ENCODE measurements around the gene EZH1. TPM values are rescaled to one million over a fixed set of nuclear protein-coding genes. Genes with fewer than 3 reads are reported as not detected.
"Not testable (repeated sequence)": the region's sequence is repeated elsewhere in the genome, so short reads cannot be mapped to it uniquely, and the experiment has no call there.

EZH1 gene
- total RNA-seq, 2 experiments from 2014 or later, result 23.1 to 25.5 TPM

GRCh38 chr17:42773290-42774035 lies 28.6 kb upstream of the EZH1 start, which contains the start of gene VPS25:
Gene VPS25 (plus strand): TSS chr17:42773449. CDS start chr17:42773476, 27 bp downstream.
- CTCF ChIA-PET, result interaction anchor here (0.6 to 3.8 kb wide), 10 partner anchors 10 to 304 kb away, joined by 3 to 37 read pairs (median 5); partner anchors contain the start of genes BECN1, CNTD1, COA3 and PSMC3IP
- ATAC-seq, result peak; percentile 96
- intact Hi-C loops (cut with micrococcal nuclease), result no loop called here
- peak; percentile 79 for DNase-seq
- Mint-ChIP-seq H3K27me3 (no peaks in the 10 kb centered on the region), H3K27ac (peak within 1 kb of the TSS; percentile 95), H3K9me3 (no peaks in the 10 kb centered on the region), H3K36me3 (ENCODE audit: low read depth) (peaks cover 30% of the 10 kb centered on the region), H3K4me3 (peak within 1 kb of the TSS; percentile 98), H3K4me1 (ENCODE audit: low read depth) (peaks cover 21% of the 10 kb centered on the region)
- TF ChIP-seq CTCF (IDR thresholded peaks at IDR 0.05), result no peak
- POLR2A ChIA-PET, result interaction anchor here (0.7 to 3.0 kb wide), 15 partner anchors 10 to 233 kb away, joined by 3 to 22 read pairs (median 3); partner anchors contain the start of genes BECN1, IFI35, PSMC3IP and RETREG3

GRCh38 chr17:42772945-42773289 lies 28.1 kb upstream of the EZH1 start:
- POLR2A ChIA-PET, result interaction anchor here (1.0 to 3.0 kb wide), 9 partner anchors 10 to 233 kb away, joined by 3 to 22 read pairs (median 3); partner anchors contain the start of genes BECN1, IFI35 and PSMC3IP
- H3K4me3 Mint-ChIP-seq, result peak overlapping the region; percentile 98
- peak; percentile 6 for ATAC-seq
- no peak for DNase-seq
- CTCF ChIA-PET, result interaction anchor here (0.8 to 3.8 kb wide), 8 partner anchors 9 to 225 kb away, joined by 3 to 37 read pairs (median 7); partner anchors contain the start of genes BECN1, CNTD1, COA3 and PSMC3IP
- H3K36me3 Mint-ChIP-seq (ENCODE audit: low read depth), result peaks cover 28% of the 10 kb centered on the region
- H3K27ac Mint-ChIP-seq, result peak overlapping the region; percentile 95
- intact Hi-C loops (cut with micrococcal nuclease), result no loop called here
- H3K9me3 Mint-ChIP-seq, result no peaks in the 10 kb centered on the region
- no peak for TF ChIP-seq CTCF (IDR thresholded peaks at IDR 0.05)
- H3K27me3 Mint-ChIP-seq, result peaks cover 1% of the 10 kb centered on the region
- peaks cover 21% of the 10 kb centered on the region for H3K4me1 Mint-ChIP-seq (ENCODE audit: low read depth)

GRCh38 chr17:42769964-42770363 lies 25.1 kb upstream of the EZH1 start:
- DNase-seq; H3K27me3 Mint-ChIP-seq; intact Hi-C loops (cut with micrococcal nuclease); POLR2A ChIA-PET; H3K27ac Mint-ChIP-seq; ATAC-seq; H3K9me3 Mint-ChIP-seq; H3K4me3 Mint-ChIP-seq: not testable (repeated sequence)
- peaks cover 18% of the 10 kb centered on the region for H3K4me1 Mint-ChIP-seq (ENCODE audit: low read depth)
- peaks cover 15% of the 10 kb centered on the region for H3K36me3 Mint-ChIP-seq (ENCODE audit: low read depth)
- CTCF ChIA-PET, result interaction anchor here (0.7 to 2.9 kb wide), 2 partner anchors 170 to 191 kb away, joined by 3 to 7 read pairs; no protein-coding TSS in a partner anchor

GRCh38 chr17:42768006-42768405 lies 23.2 kb upstream of the EZH1 start:
- ATAC-seq; intact Hi-C loops (cut with micrococcal nuclease): not testable (repeated sequence)

GRCh38 chr17:42767512-42767911 lies 22.7 kb upstream of the EZH1 start:
- peaks cover 2% of the 10 kb centered on the region for H3K36me3 Mint-ChIP-seq (ENCODE audit: low read depth)
- ATAC-seq (no peak), DNase-seq (no peak)
- ChIA-PET POLR2A (no interaction called here), CTCF (interaction anchor here (1.0 to 1.2 kb wide), 2 partner anchors 162 to 189 kb away, joined by 4 to 5 read pairs; partner anchors contain the start of gene PSMC3IP)
- TF ChIP-seq CTCF (IDR thresholded peaks at IDR 0.05), result no peak
- H3K27ac Mint-ChIP-seq, result no peak overlapping the region
- H3K4me3 Mint-ChIP-seq, result no peak overlapping the region
- H3K9me3 Mint-ChIP-seq, result no peaks in the 10 kb centered on the region
- intact Hi-C loops (cut with micrococcal nuclease), result no loop called here
- H3K27me3 Mint-ChIP-seq, result peaks cover 22% of the 10 kb centered on the region
- peaks cover 6% of the 10 kb centered on the region for H3K4me1 Mint-ChIP-seq (ENCODE audit: low read depth)

More at GRCh38 chr17:42768006-42768405, 23.2 kb upstream of the EZH1 start:
- CTCF ChIA-PET, result interaction anchor here (1.2 kb wide), 1 partner anchor 190 kb away, joined by 5 read pairs; the partner anchor contains the start of gene PSMC3IP
- H3K27me3 Mint-ChIP-seq, result peaks cover 17% of the 10 kb centered on the region
- DNase-seq; H3K9me3 Mint-ChIP-seq; H3K4me1 Mint-ChIP-seq (ENCODE audit: low read depth); H3K36me3 Mint-ChIP-seq (ENCODE audit: low read depth); H3K4me3 Mint-ChIP-seq; POLR2A ChIA-PET; H3K27ac Mint-ChIP-seq: not testable (repeated sequence)
